Neural cell (in vitro differentiated cells): ENCODE data around the gene STAT4. TPM values are rescaled to one million over a fixed set of nuclear protein-coding genes. Genes with fewer than 3 reads are reported as not detected.

Source experiments
- H2AFZ ChIP-seq: fragments of 200-600, 300-800 bp; sonication (generic), shearing (Covaris generic); 2 replicates; pipeline ENCODE4 v1.6.0; 2014; ENCODE audit warnings: low read depth, mild to moderate bottlenecking, antibody characterized with exemption, low read length, moderate library complexity
- H3F3A ChIP-seq: fragments of 200-600 bp; shearing (Covaris generic); 2 replicates; pipeline ENCODE4 v1.6.1; 2016; ENCODE audit warnings: mild to moderate bottlenecking, moderate library complexity, mixed read lengths, antibody characterized with exemption, low read length; ENCODE audit not compliant: insufficient read depth, poor library complexity, severe bottlenecking
- H3K27ac ChIP-seq: fragments of 200-600, 300-800 bp; sonication (generic), shearing (Covaris generic); 2 replicates; pipeline ENCODE4 v1.5.1; 2014; ENCODE audit warnings: mild to moderate bottlenecking, low read length, moderate library complexity
- H3K27me3 ChIP-seq: fragments of 300-800, 200-600 bp; sonication (generic), shearing (Covaris generic); 2 replicates; pipeline ENCODE4 v1.6.0; 2014; ENCODE audit warnings: mild to moderate bottlenecking, low read depth, low read length, moderate library complexity; ENCODE audit not compliant: insufficient read depth
- H3K36me3 ChIP-seq: fragments of 300-800, 200-600 bp; sonication (generic), shearing (Covaris generic); 2 replicates; pipeline ENCODE4 v1.5.1; 2014; ENCODE audit warnings: mild to moderate bottlenecking, antibody characterized with exemption, low read length, moderate library complexity; ENCODE audit not compliant: insufficient read depth
- H3K4me2 ChIP-seq: fragments of 300-800, 200-600 bp; sonication (generic), shearing (Covaris generic); 2 replicates; pipeline ENCODE4 v1.6.0; 2014; ENCODE audit warnings: mild to moderate bottlenecking, low read length
- H3K4me3 ChIP-seq: fragments of 300-800, 200-600 bp; sonication (generic), shearing (Covaris generic); 2 replicates; pipeline ENCODE4 v1.5.1; 2014; ENCODE audit warnings: mild to moderate bottlenecking, low read length, moderate library complexity
- H3K79me2 ChIP-seq: fragments of 200-600 bp; shearing (Covaris generic); replicated peaks from 2 replicates; pipeline ENCODE4 v1.6.0; 2014; ENCODE audit warnings: mild to moderate bottlenecking, low read length, moderate library complexity; ENCODE audit not compliant: insufficient read depth
- H3K9ac ChIP-seq: fragments of 300-800, 200-600 bp; sonication (generic), shearing (Covaris generic); 2 replicates; pipeline ENCODE4 v1.6.1; 2016; ENCODE audit warnings: mild to moderate bottlenecking, low read length, mixed read lengths
- H3K9me2 ChIP-seq: fragments of 200-600 bp; shearing (Covaris generic); 2 replicates; pipeline ENCODE4 v1.6.1; 2016; ENCODE audit warnings: mild to moderate bottlenecking, low read length, mixed read lengths; ENCODE audit not compliant: insufficient read depth
- H3K9me3 ChIP-seq: fragments of 200-600, 300-800 bp; sonication (generic), shearing (Covaris generic); 2 replicates; pipeline ENCODE4 v1.6.1; 2016; ENCODE audit warnings: mild to moderate bottlenecking, mixed run types, low read length, moderate library complexity, mixed read lengths
- H4K20me1 ChIP-seq: fragments of 200-600 bp; shearing (Covaris generic); 2 replicates; pipeline ENCODE4 v1.6.1; 2016; ENCODE audit warnings: mild to moderate bottlenecking, mixed run types; ENCODE audit not compliant: insufficient read depth
- EP300 ChIP-seq: fragments of 450-650 bp; conservative IDR thresholded peaks from 2 replicates; pipeline ENCODE4 v1.6.1; 2014; ENCODE audit warnings: antibody characterized with exemption, mild to moderate bottlenecking, moderate library complexity; ENCODE audit not compliant: poor library complexity, severe bottlenecking
- EZH2 ChIP-seq: fragments of 200-600, 300-800 bp; shearing (Covaris generic), sonication (generic); IDR thresholded peaks from 2 replicates; pipeline ENCODE4 v1.6.1; 2014; ENCODE audit warnings: antibody characterized with exemption, low read length, borderline replicate concordance, mild to moderate bottlenecking; ENCODE audit not compliant: insufficient read depth, poor library complexity, severe bottlenecking
- MXI1 ChIP-seq: fragments of 450-650 bp; conservative IDR thresholded peaks from 2 replicates; pipeline ENCODE4 v1.6.1; 2014; ENCODE audit warnings: antibody characterized with exemption, mild to moderate bottlenecking; ENCODE audit not compliant: poor library complexity, severe bottlenecking
- POLR2AphosphoS5 ChIP-seq: IDR thresholded peaks from 2 replicates; pipeline ENCODE4 v1.6.1; 2012
- RAD21 ChIP-seq: fragments of 450-650 bp; conservative IDR thresholded peaks from 2 replicates; pipeline ENCODE4 v1.6.1; 2014; ENCODE audit warnings: antibody characterized with exemption, mild to moderate bottlenecking, moderate library complexity
- SMC3 ChIP-seq: fragments of 450-650 bp; conservative IDR thresholded peaks from 2 replicates; pipeline ENCODE4 v1.6.1; 2014; ENCODE audit warnings: antibody characterized with exemption, mild to moderate bottlenecking, moderate library complexity; ENCODE audit not compliant: poor library complexity
- TAF1 ChIP-seq: IDR thresholded peaks from 2 replicates; pipeline ENCODE4 v1.6.1; 2012; ENCODE audit warnings: low read depth
- polyA plus RNA-seq: library from polyadenylated mRNA; depleted of rRNA; stranded (reverse); fragments of >200 nt; gene quantifications from 2 replicates; pipeline ENCODE4 v1.2.3, GENCODE V29; 2014
- TF ChIP-seq, protein P1 (sequence below): fragments of 450-650 bp; IDR thresholded peaks from 2 replicates; pipeline ENCODE4 v1.5.1; 2014; ENCODE audit warnings: antibody characterized with exemption, mild to moderate bottlenecking, moderate library complexity; ENCODE audit not compliant: poor library complexity, severe bottlenecking
- TF ChIP-seq, protein P2 (sequence below): IDR thresholded peaks from 2 replicates; pipeline ENCODE4 v1.6.1; 2012; ENCODE audit warnings: borderline replicate concordance

Gene STAT4
- polyA plus RNA-seq, 1 donor from 2014 or later = 3.7 TPM

DNA sequence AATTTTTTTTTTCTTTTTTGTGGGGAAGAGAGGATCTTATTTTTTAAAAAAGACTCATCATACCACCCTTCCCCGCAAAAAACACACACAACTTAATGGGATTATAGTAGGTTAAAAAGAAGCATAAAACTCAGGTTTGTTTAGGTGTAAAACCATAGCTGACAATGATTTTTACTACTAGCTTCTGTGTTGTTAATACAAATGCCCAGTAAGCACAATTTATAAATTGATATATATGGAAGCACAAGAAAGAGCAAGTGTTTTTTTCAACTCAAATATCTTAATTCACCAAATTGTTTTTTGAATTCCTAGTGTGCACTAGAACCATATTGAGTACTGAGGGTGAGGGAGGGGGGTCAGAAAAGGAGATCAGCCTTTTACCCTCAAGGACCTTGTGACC lies 7.0 kb downstream of the STAT4 start:
- H3K27ac ChIP-seq = no peak overlapping the region
- H3K9ac ChIP-seq = no peak overlapping the region
- H3K9me3 ChIP-seq = peaks cover 4% of the 10 kb centered on the region
- TF ChIP-seq SMC3 (no peak), MXI1 (no peak), EZH2 (no peak), TAF1 (no peak), RAD21 (no peak), POLR2AphosphoS5 (no peak), EP300 (no peak)
- TF ChIP-seq, protein P1, sequence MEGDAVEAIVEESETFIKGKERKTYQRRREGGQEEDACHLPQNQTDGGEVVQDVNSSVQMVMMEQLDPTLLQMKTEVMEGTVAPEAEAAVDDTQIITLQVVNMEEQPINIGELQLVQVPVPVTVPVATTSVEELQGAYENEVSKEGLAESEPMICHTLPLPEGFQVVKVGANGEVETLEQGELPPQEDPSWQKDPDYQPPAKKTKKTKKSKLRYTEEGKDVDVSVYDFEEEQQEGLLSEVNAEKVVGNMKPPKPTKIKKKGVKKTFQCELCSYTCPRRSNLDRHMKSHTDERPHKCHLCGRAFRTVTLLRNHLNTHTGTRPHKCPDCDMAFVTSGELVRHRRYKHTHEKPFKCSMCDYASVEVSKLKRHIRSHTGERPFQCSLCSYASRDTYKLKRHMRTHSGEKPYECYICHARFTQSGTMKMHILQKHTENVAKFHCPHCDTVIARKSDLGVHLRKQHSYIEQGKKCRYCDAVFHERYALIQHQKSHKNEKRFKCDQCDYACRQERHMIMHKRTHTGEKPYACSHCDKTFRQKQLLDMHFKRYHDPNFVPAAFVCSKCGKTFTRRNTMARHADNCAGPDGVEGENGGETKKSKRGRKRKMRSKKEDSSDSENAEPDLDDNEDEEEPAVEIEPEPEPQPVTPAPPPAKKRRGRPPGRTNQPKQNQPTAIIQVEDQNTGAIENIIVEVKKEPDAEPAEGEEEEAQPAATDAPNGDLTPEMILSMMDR = no peak
- TF ChIP-seq, protein P2, sequence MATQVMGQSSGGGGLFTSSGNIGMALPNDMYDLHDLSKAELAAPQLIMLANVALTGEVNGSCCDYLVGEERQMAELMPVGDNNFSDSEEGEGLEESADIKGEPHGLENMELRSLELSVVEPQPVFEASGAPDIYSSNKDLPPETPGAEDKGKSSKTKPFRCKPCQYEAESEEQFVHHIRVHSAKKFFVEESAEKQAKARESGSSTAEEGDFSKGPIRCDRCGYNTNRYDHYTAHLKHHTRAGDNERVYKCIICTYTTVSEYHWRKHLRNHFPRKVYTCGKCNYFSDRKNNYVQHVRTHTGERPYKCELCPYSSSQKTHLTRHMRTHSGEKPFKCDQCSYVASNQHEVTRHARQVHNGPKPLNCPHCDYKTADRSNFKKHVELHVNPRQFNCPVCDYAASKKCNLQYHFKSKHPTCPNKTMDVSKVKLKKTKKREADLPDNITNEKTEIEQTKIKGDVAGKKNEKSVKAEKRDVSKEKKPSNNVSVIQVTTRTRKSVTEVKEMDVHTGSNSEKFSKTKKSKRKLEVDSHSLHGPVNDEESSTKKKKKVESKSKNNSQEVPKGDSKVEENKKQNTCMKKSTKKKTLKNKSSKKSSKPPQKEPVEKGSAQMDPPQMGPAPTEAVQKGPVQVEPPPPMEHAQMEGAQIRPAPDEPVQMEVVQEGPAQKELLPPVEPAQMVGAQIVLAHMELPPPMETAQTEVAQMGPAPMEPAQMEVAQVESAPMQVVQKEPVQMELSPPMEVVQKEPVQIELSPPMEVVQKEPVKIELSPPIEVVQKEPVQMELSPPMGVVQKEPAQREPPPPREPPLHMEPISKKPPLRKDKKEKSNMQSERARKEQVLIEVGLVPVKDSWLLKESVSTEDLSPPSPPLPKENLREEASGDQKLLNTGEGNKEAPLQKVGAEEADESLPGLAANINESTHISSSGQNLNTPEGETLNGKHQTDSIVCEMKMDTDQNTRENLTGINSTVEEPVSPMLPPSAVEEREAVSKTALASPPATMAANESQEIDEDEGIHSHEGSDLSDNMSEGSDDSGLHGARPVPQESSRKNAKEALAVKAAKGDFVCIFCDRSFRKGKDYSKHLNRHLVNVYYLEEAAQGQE = no peak
- H3K4me2 ChIP-seq = no peak overlapping the region
- H2AFZ ChIP-seq = no peak overlapping the region
- H3F3A ChIP-seq = no peaks in the 10 kb centered on the region
- H3K36me3 ChIP-seq = no peaks in the 10 kb centered on the region
- no peaks in the 10 kb centered on the region for H3K9me2 ChIP-seq
- no peaks in the 10 kb centered on the region for H4K20me1 ChIP-seq
- H3K4me3 ChIP-seq = no peak overlapping the region
- no peaks in the 10 kb centered on the region for H3K27me3 ChIP-seq
- no peaks in the 10 kb centered on the region for H3K79me2 ChIP-seq

DNA sequence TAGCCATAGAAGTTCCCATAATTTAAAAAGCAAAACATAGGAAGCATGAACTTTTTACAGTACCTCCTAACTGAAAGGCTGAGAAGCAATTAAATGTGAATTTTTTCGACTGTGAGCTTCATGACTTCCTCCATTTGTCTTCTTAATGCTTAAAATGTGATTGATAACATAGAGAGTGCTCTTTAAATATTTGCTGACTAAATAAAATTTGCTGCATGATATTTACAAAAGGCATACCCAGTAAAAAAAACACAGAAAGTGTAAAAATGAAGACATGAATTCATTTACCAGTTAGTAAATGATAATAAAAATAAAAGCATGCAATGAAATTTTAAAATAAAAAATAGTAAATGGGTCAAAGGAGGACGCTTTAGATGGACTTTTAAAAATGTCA lies 21.9 kb downstream of the STAT4 start:
- Histone ChIP-seq H3K79me2 (no peaks in the 10 kb centered on the region), H3K27me3 (no peaks in the 10 kb centered on the region), H3K27ac (no peak overlapping the region), H3K4me2 (no peak overlapping the region), H3K9ac (no peak overlapping the region), H4K20me1 (no peaks in the 10 kb centered on the region), H3F3A (no peaks in the 10 kb centered on the region), H3K36me3 (no peaks in the 10 kb centered on the region), H2AFZ (no peak overlapping the region), H3K4me3 (no peak overlapping the region), H3K9me2 (no peaks in the 10 kb centered on the region), H3K9me3 (no peaks in the 10 kb centered on the region)
- TF ChIP-seq MXI1 = no peak
- no peak for TF ChIP-seq POLR2AphosphoS5
- TF ChIP-seq, protein P2 = no peak
- TF ChIP-seq EP300 = no peak
- TF ChIP-seq EZH2 = no peak
- no peak for TF ChIP-seq SMC3
- no peak for TF ChIP-seq TAF1
